Panc1 (cell line): ENCODE data around the gene TFEB. TPM values are rescaled to one million over a fixed set of nuclear protein-coding genes. Genes with fewer than 3 reads are reported as not detected.

Experiments
- ATAC-seq: fragments of 200-7000 bp; cut with Tn5 transposase; 2 replicates; pipeline ENCODE4 v1.9.1; 2020; ENCODE audit warnings: mild to moderate bottlenecking, moderate library complexity
- BruUV-seq: library from RNA; stranded (reverse); fragments of 400-500 nt; replicated peaks from 2 replicates; lab custom pipeline; 2021; lab: Mats Ljungman, UMichigan
- CTCF ChIA-PET: fragments of 300-600 bp; sonication (Branson Sonifier 250); formaldehyde crosslinking; loops from one replicate; lab custom pipeline; 2022; ENCODE audit warnings: antibody characterized with exemption; lab: Charles Lee
- POLR2A ChIA-PET: fragments of 300-600 bp; sonication (Branson Sonifier 250); formaldehyde crosslinking; loops from one replicate; lab custom pipeline; 2022; ENCODE audit warnings: antibody characterized with exemption; lab: Charles Lee
- DNase-seq: peaks from one replicate; pipeline ENCODE4 v3.0.0-alpha.2; 2010; ENCODE audit warnings: low read depth, low spot score
- H3K27ac ChIP-seq: 2 replicates; pipeline ENCODE4 v1.5.1; 2011; ENCODE audit warnings: mild to moderate bottlenecking, low read length, inconsistent platforms
- H3K27me3 ChIP-seq: fragments of 200-500 bp; sonication (Bioruptor generic); 2 replicates; pipeline ENCODE4 v1.6.0; 2014; ENCODE audit warnings: low read length, inconsistent platforms; ENCODE audit not compliant: control insufficient read depth, insufficient read depth
- H3K36me3 ChIP-seq: fragments of 200-500 bp; sonication (Bioruptor generic); 2 replicates; pipeline ENCODE4 v1.5.1; 2014; ENCODE audit warnings: inconsistent platforms, mild to moderate bottlenecking, low read length, moderate library complexity; ENCODE audit not compliant: control insufficient read depth, insufficient read depth
- H3K4me1 ChIP-seq: 2 replicates; pipeline ENCODE4 v1.5.1; 2011; ENCODE audit warnings: inconsistent platforms, mild to moderate bottlenecking, low read length, moderate library complexity; ENCODE audit not compliant: control insufficient read depth, insufficient read depth
- H3K4me3 ChIP-seq, 2 experiments: 2 replicates each; pipeline ENCODE4 v1.5.1; 2011 to 2012; ENCODE audit warnings: low read depth in 2 of 2, low read length in 2 of 2, mild to moderate bottlenecking in 2 of 2, inconsistent platforms in 1 of 2, moderate library complexity in 1 of 2
- H3K9me3 ChIP-seq: fragments of 200-500 bp; sonication (Bioruptor generic); 2 replicates; pipeline ENCODE4 v1.5.1; 2014; ENCODE audit warnings: low read depth, mild to moderate bottlenecking, inconsistent platforms, low read length, moderate library complexity; ENCODE audit not compliant: control insufficient read depth, insufficient read depth
- CTCF ChIP-seq: fragments of 450-650 bp; IDR thresholded peaks from 2 replicates; pipeline ENCODE4 v1.5.1; 2017; ENCODE audit warnings: mild to moderate bottlenecking
- POLR2AphosphoS5 ChIP-seq: IDR thresholded peaks from 2 replicates; pipeline ENCODE4 v1.6.1; 2012; ENCODE audit warnings: mild to moderate bottlenecking, low read depth, low read length, moderate library complexity
- REST ChIP-seq, 2 experiments: IDR thresholded peaks; 2 replicates each; pipeline ENCODE4 v1.6.1; 2011 to 2012; ENCODE audit warnings: low read depth in 2 of 2, control low read depth in 1 of 2, low read length in 1 of 2, mild to moderate bottlenecking in 1 of 2, moderate library complexity in 1 of 2; ENCODE audit not compliant: insufficient read depth in 1 of 2
- SIN3A ChIP-seq: IDR thresholded peaks from 2 replicates; pipeline ENCODE4 v1.6.1; 2012; ENCODE audit warnings: low read depth, mild to moderate bottlenecking, low read length, moderate library complexity, borderline replicate concordance; ENCODE audit not compliant: insufficient read depth
- TCF7L2 ChIP-seq: IDR thresholded peaks from 2 replicates; pipeline ENCODE4 v1.6.1; 2011; ENCODE audit warnings: mild to moderate bottlenecking, low read depth, low read length, inconsistent platforms
- in situ Hi-C: cut with HindIII; loops from 2 replicates; pipeline ENCODE4 v1.10.0; 2016; ENCODE audit warnings: low sequenced_read_pairs, low pct_unique_long_range_greater_than_20kb
- intact Hi-C: fragments of 100-400 bp; cut with micrococcal nuclease; formaldehyde crosslinking; loops from one replicate; pipeline ENCODE4 v1.10.0; 2022; ENCODE audit not compliant: unreplicated experiment
- total RNA-seq: library from RNA; stranded (reverse); gene quantifications from one replicate; pipeline ENCODE4 v1.2.1, GENCODE V29; 2021; ENCODE audit not compliant: unreplicated experiment

Gene TFEB
- total RNA-seq, 1 experiment from 2014 or later = 13.3 TPM

DNA sequence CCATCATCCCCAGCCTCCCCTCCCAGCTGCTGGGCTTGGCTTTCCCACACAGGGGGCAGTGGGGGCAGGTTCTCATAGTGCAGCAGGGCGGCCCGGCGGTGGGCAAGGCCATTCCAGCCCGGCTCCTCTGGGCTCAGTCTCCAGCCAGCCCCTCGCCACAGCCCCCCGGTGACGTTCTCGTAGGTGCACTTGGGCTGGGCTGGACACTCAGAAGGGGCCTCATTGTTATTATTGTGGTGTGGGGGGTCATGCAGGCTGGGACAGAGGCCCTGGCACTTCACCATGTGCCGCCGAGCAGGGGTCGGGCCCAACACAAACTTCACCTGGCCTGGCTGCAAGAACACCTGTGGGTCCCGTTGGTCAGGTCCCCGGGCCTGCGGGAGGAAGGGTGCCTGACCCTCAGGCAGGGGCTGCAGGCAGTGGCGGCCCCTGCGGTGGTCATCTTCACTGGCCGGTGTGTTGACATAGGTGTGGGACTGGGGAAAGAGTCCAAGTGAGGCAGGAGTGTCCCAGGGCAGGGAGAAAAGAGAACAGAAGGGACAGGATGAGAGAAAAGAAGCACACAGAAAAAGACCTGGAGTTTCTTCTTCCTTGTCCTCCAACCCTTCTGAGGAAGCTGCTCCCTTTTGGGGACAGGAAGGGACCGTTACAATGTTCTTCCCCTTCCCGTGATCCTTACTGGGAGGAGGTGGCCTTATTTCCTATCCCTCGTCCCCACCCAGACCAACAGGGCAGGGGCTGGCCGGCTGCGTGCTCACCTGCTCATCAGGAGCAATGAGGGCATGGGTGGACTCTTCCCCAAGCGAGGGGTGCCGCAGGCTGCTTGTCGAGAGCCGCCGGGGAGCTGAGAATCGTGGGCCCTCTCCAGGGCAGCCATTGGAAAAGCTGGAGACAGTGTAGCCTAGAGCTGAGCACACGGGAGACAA, 35.9 kb upstream of the TFEB start:
- TF ChIP-seq SIN3A = no peak
- in situ Hi-C loops = no loop called here
- H3K9me3 ChIP-seq = no peaks in the 10 kb centered on the region
- peaks cover 2% of the 10 kb centered on the region; the same call in 1 of the 2 replicates for H3K36me3 ChIP-seq
- H3K4me1 ChIP-seq = peaks cover 8% of the 10 kb centered on the region
- ChIA-PET POLR2A (no interaction called here), CTCF (no interaction called here)
- DNase-seq (no peak), ATAC-seq (no peak)
- BruUV-seq = no TSS peak
- intact Hi-C loops = no loop called here
- H3K4me3 ChIP-seq = no peak overlapping the region
- no peak overlapping the region for H3K27ac ChIP-seq
- H3K27me3 ChIP-seq = no peaks in the 10 kb centered on the region

GRCh38 chr6:41770381-41771057, 35.1 kb upstream of the TFEB start:
- no peak for DNase-seq
- no peaks in the 10 kb centered on the region for H3K27me3 ChIP-seq
- ChIA-PET POLR2A (no interaction called here), CTCF (interaction anchor here (0.6 kb wide), 1 partner anchor 73 kb away, joined by 3 read pairs; no protein-coding TSS in a partner anchor)
- TF ChIP-seq TCF7L2 (no peak), SIN3A (no peak), REST (IDR thresholded peaks at IDR 0.05; ENCODE audit: insufficient read depth in 1 of 2, low read depth in 2 of 2, low read length in 1 of 2) (no peak), CTCF (no peak), POLR2AphosphoS5 (no peak)
- H3K9me3 ChIP-seq = no peaks in the 10 kb centered on the region
- peaks cover 8% of the 10 kb centered on the region for H3K4me1 ChIP-seq
- in situ Hi-C loops = no loop called here
- peaks cover under 1% of the 10 kb centered on the region; the same call in 1 of the 2 replicates for H3K36me3 ChIP-seq
- no TSS peak for BruUV-seq
- H3K27ac ChIP-seq = no peak overlapping the region
- no peak for ATAC-seq
- no peak overlapping the region for H3K4me3 ChIP-seq
- intact Hi-C loops = no loop called here

GRCh38 chr6:41769376-41769775, 34.0 kb upstream of the TFEB start:
- Histone ChIP-seq H3K27me3 (no peaks in the 10 kb centered on the region), H3K27ac (no peak overlapping the region), H3K36me3 (no peaks in the 10 kb centered on the region), H3K4me1 (peaks cover 8% of the 10 kb centered on the region), H3K4me3 (no peak overlapping the region), H3K9me3 (no peaks in the 10 kb centered on the region)
- ATAC-seq (no peak), DNase-seq (no peak)
- in situ Hi-C loops (no loop called here), intact Hi-C loops (no loop called here)
- ChIA-PET POLR2A (no interaction called here), CTCF (no interaction called here)
- no TSS peak for BruUV-seq
- TF ChIP-seq REST (IDR thresholded peaks at IDR 0.05; ENCODE audit: insufficient read depth in 1 of 2, low read depth in 2 of 2, low read length in 1 of 2) = no peak
